ENCODE measurements around the gene CHCHD5.

CHCHD5 gene

DNA sequence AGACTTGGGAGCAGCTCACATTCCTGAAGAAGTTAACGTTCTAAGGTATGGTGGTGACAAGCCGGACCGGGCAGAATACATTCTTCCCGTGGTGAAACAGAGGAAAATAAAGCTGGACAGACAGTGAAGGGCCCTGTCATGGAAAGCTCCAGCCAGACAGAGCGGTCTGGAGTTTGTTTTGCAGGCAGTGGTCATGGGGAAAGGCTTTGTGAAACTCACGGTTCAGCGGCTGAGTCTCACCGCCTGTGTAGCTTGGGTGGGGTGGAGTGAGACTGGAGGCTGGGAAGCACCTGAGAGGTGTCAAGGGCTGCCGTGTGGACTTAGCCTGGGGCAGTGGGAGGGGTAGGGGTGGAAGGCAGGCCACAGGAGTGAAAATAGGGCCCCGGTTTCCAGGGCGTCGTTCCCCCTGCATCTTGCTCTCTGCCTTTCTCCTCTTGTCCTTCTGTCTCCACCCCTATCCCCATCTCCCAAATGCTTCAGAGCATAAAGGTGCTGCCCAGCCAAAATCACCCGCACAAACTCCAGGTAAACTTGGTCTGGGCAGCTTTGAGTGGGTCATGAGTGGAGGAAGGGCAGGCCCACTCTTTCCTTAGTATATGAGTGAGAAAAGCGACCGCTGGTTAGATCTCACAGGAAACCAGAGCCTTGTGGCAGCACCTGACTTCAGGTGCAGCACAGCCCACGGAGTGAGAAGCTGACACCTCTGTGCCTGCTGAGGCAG is 49.9 kb downstream of the CHCHD5 start:
- TF ChIP-seq EZH2phosphoT487 (IDR thresholded peaks at IDR 0.05; ENCODE audit: borderline replicate concordance, low read length) = no peak
- TF ChIP-seq, protein P1, sequence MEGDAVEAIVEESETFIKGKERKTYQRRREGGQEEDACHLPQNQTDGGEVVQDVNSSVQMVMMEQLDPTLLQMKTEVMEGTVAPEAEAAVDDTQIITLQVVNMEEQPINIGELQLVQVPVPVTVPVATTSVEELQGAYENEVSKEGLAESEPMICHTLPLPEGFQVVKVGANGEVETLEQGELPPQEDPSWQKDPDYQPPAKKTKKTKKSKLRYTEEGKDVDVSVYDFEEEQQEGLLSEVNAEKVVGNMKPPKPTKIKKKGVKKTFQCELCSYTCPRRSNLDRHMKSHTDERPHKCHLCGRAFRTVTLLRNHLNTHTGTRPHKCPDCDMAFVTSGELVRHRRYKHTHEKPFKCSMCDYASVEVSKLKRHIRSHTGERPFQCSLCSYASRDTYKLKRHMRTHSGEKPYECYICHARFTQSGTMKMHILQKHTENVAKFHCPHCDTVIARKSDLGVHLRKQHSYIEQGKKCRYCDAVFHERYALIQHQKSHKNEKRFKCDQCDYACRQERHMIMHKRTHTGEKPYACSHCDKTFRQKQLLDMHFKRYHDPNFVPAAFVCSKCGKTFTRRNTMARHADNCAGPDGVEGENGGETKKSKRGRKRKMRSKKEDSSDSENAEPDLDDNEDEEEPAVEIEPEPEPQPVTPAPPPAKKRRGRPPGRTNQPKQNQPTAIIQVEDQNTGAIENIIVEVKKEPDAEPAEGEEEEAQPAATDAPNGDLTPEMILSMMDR (IDR thresholded peaks at IDR 0.05; ENCODE audit: low read depth, low read length, poor library complexity, severe bottlenecking) = no peak

DNA sequence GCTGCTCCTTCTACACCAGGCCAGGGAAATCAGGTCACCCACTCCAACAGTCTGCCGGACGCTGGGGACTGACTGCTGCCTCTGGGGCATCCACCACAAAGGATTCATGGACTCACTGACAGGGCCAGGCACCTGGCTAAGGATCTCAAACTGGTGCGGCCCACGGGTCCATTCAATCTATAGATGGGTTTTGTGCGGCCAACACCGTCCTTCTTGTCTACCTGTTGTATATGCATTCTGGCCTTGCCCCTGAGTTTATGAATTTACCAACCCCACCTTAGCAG is 50.4 kb downstream of the CHCHD5 start:
- Histone ChIP-seq H3K4me2 (ENCODE audit: low read length) (no peak overlapping the region), H3K36me3 (ENCODE audit: control insufficient read depth, low read length) (no peaks in the 10 kb centered on the region), H3K9me2 (replicated peaks; ENCODE audit: control insufficient read depth, low read length) (no peaks in the 10 kb centered on the region), H3F3A (ENCODE audit: control insufficient read depth, insufficient read depth) (no peaks in the 10 kb centered on the region), H3K27me3 (ENCODE audit: control insufficient read depth, low read length) (peaks cover 40% of the 10 kb centered on the region), H4K20me1 (ENCODE audit: control insufficient read depth, insufficient read depth, low read depth, low read length) (no peaks in the 10 kb centered on the region), H3K4me1 (ENCODE audit: control insufficient read depth, low read length) (peaks cover 9% of the 10 kb centered on the region), H3K9me3 (ENCODE audit: control insufficient read depth, insufficient read depth, low read length) (no peaks in the 10 kb centered on the region), H3K27ac (ENCODE audit: low read depth, low read length) (no peak overlapping the region), H3K79me2 (ENCODE audit: control insufficient read depth, low read length) (no peaks in the 10 kb centered on the region), H3K4me3 (ENCODE audit: low read length) (no peak overlapping the region)
- TF ChIP-seq EZH2phosphoT487 (IDR thresholded peaks at IDR 0.05; ENCODE audit: borderline replicate concordance, low read length) = no peak
- TF ChIP-seq, protein P1 (IDR thresholded peaks at IDR 0.05; ENCODE audit: low read depth, low read length, poor library complexity, severe bottlenecking) = no peak

More for the DNA sequence above, 49.9 kb downstream of the CHCHD5 start:
- Histone ChIP-seq H4K20me1 (ENCODE audit: control insufficient read depth, insufficient read depth, low read depth, low read length) (no peaks in the 10 kb centered on the region), H3K9me2 (replicated peaks; ENCODE audit: control insufficient read depth, low read length) (no peaks in the 10 kb centered on the region), H3K9me3 (ENCODE audit: control insufficient read depth, insufficient read depth, low read length) (no peaks in the 10 kb centered on the region), H3K36me3 (ENCODE audit: control insufficient read depth, low read length) (no peaks in the 10 kb centered on the region), H3K79me2 (ENCODE audit: control insufficient read depth, low read length) (no peaks in the 10 kb centered on the region), H3K4me3 (ENCODE audit: low read length) (no peak overlapping the region), H3K27ac (ENCODE audit: low read depth, low read length) (no peak overlapping the region), H3K27me3 (ENCODE audit: control insufficient read depth, low read length) (peaks cover 41% of the 10 kb centered on the region), H3F3A (ENCODE audit: control insufficient read depth, insufficient read depth) (no peaks in the 10 kb centered on the region), H3K4me1 (ENCODE audit: control insufficient read depth, low read length) (peaks cover 9% of the 10 kb centered on the region), H3K4me2 (ENCODE audit: low read length) (no peak overlapping the region)

DNA sequence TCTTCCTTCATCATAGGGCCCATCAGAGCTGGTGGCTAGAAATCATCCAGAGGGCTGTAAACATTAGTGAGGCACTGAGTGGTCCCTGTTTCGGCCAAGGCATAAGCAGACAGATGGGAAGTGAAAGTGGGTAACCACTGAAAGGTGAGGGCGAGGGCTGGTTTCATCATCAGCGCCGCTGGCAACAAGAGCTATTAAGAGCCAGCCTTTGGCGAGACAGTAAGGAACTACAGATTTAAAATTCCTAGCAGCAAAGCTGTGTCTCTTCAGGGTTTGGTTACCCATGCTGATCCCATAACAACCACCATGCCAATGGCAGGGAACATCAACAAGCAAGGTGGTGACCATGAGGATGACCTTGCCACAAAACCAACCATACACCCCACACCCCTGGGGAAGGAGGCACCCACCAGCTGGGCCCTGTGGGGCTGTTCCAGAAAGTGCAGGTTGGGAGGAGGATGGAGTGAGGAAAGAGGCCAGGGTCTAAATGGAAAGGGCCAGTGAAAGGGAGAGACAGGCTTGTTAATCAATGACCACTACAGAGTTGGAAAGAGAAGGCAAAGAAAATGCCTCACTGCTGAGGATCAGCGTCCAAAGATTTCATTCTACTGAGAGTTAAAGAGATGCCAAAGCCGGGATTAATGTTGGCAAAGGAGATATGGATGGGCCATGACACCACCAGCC is 52.3 kb downstream of the CHCHD5 start:
- Histone ChIP-seq H3K79me2 (ENCODE audit: control insufficient read depth, low read length) (no peaks in the 10 kb centered on the region), H3K27me3 (ENCODE audit: control insufficient read depth, low read length) (peaks cover 24% of the 10 kb centered on the region), H3K4me2 (ENCODE audit: low read length) (no peak overlapping the region), H3F3A (ENCODE audit: control insufficient read depth, insufficient read depth) (no peaks in the 10 kb centered on the region), H3K9me2 (replicated peaks; ENCODE audit: control insufficient read depth, low read length) (no peaks in the 10 kb centered on the region), H3K9me3 (ENCODE audit: control insufficient read depth, insufficient read depth, low read length) (no peaks in the 10 kb centered on the region), H3K27ac (ENCODE audit: low read depth, low read length) (no peak overlapping the region), H4K20me1 (ENCODE audit: control insufficient read depth, insufficient read depth, low read depth, low read length) (no peaks in the 10 kb centered on the region), H3K4me3 (ENCODE audit: low read length) (no peak overlapping the region), H3K36me3 (ENCODE audit: control insufficient read depth, low read length) (no peaks in the 10 kb centered on the region), H3K4me1 (ENCODE audit: control insufficient read depth, low read length) (no peaks in the 10 kb centered on the region)
- no peak for TF ChIP-seq EZH2phosphoT487 (IDR thresholded peaks at IDR 0.05; ENCODE audit: borderline replicate concordance, low read length)
- TF ChIP-seq, protein P1 (IDR thresholded peaks at IDR 0.05; ENCODE audit: low read depth, low read length, poor library complexity, severe bottlenecking) = no peak

Measured in DOHH2 (cell line).